GM23338 (cell line): ENCODE results near the gene GGA1. TPM values are rescaled to one million over a fixed set of nuclear protein-coding genes. Genes with fewer than 3 reads are reported as not detected.
"Not testable (repeated sequence)": the region's sequence is repeated elsewhere in the genome, so short reads cannot be mapped to it uniquely, and the experiment has no call there.

Experiments used
- ATAC-seq: fragments of 200-7000 bp; cut with Tn5 transposase; 3 replicates; pipeline ENCODE4 v1.9.1; 2020
- DNase-seq: peaks from one replicate; pipeline ENCODE4 v3.0.0-alpha.2; 2015; ENCODE audit warnings: low spot score
- H2AFZ ChIP-seq: fragments of 200-600 bp; sonication (generic); 2 replicates; pipeline ENCODE4 v1.8.0; 2016; ENCODE audit warnings: antibody characterized with exemption, mild to moderate bottlenecking, moderate library complexity
- H3F3A ChIP-seq: fragments of 200-600 bp; sonication (generic); replicated peaks from 2 replicates; pipeline ENCODE4 v1.8.0; 2017; ENCODE audit warnings: antibody characterized with exemption, mixed run types, low read depth
- H3K27ac ChIP-seq: fragments of 200-600 bp; sonication (generic); 2 replicates; pipeline ENCODE4 v1.6.1; 2016; ENCODE audit warnings: low read depth
- H3K27me3 ChIP-seq: fragments of 200-600 bp; sonication (generic); 2 replicates; pipeline ENCODE4 v1.8.0; 2016; ENCODE audit warnings: mild to moderate bottlenecking, mixed run types, moderate library complexity; ENCODE audit not compliant: insufficient read depth
- H3K36me3 ChIP-seq: fragments of 200-600 bp; sonication (generic); 2 replicates; pipeline ENCODE4 v1.8.0; 2016; ENCODE audit warnings: mild to moderate bottlenecking; ENCODE audit not compliant: insufficient read depth
- H3K4me1 ChIP-seq: fragments of 200-600 bp; sonication (generic); 2 replicates; pipeline ENCODE4 v1.8.0; 2016; ENCODE audit warnings: mild to moderate bottlenecking, moderate library complexity; ENCODE audit not compliant: insufficient read depth
- H3K4me2 ChIP-seq: fragments of 200-600 bp; sonication (generic); 2 replicates; pipeline ENCODE4 v1.7.1; 2017; ENCODE audit warnings: mixed run types
- H3K4me3 ChIP-seq: fragments of 200-600 bp; sonication (generic); 2 replicates; pipeline ENCODE4 v1.6.1; 2016; ENCODE audit warnings: mixed run types
- H3K79me2 ChIP-seq: fragments of 200-600 bp; sonication (generic); replicated peaks from 2 replicates; pipeline ENCODE4 v1.8.0; 2017; ENCODE audit warnings: mild to moderate bottlenecking; ENCODE audit not compliant: insufficient read depth
- H3K9me2 ChIP-seq: fragments of 200-600 bp; sonication (generic); 2 replicates; pipeline ENCODE4 v1.8.0; 2017; ENCODE audit not compliant: insufficient read depth
- H4K20me1 ChIP-seq: fragments of 200-600 bp; sonication (generic); replicated peaks from 2 replicates; pipeline ENCODE4 v1.8.0; 2017; ENCODE audit warnings: mild to moderate bottlenecking; ENCODE audit not compliant: insufficient read depth
- H3K27ac Mint-ChIP-seq: 2 replicates; pipeline ENCODE4 v1.8.0; 2020; ENCODE audit warnings: inconsistent platforms, mild to moderate bottlenecking, moderate library complexity, mixed read lengths
- H3K27me3 Mint-ChIP-seq: 3 replicates; pipeline ENCODE4 v1.8.0; 2022; ENCODE audit warnings: low read depth, mild to moderate bottlenecking, moderate library complexity, mixed read lengths, inconsistent platforms; ENCODE audit not compliant: insufficient read depth, poor library complexity
- H3K36me3 Mint-ChIP-seq: 3 replicates; pipeline ENCODE4 v1.8.0; 2021; ENCODE audit warnings: low read depth, mild to moderate bottlenecking, inconsistent platforms, moderate library complexity, mixed read lengths
- H3K4me1 Mint-ChIP-seq: 3 replicates; pipeline ENCODE4 v1.8.0; 2020; ENCODE audit warnings: mild to moderate bottlenecking, inconsistent platforms, mixed read lengths
- H3K4me3 Mint-ChIP-seq: 3 replicates; pipeline ENCODE4 v1.8.0; 2021; ENCODE audit warnings: moderate library complexity, mild to moderate bottlenecking, inconsistent platforms, mixed read lengths
- H3K9me3 Mint-ChIP-seq: 3 replicates; pipeline ENCODE4 v1.8.0; 2020; ENCODE audit warnings: moderate library complexity, mild to moderate bottlenecking, inconsistent platforms, mixed read lengths
- CREB1 ChIP-seq: fragments of 250-450 bp; sonication (Bioruptor Pico); IDR thresholded peaks from 2 replicates; pipeline ENCODE4 v1.5.0; 2020; ENCODE audit warnings: low read depth, mild to moderate bottlenecking, moderate library complexity
- CTCF ChIP-seq, 2 experiments: fragments of 200-600 bp in 1 of 2; sonication (generic) in 1 of 2; conservative IDR thresholded peaks; 2 replicates each; pipeline versions ENCODE4 v1.5.1 to v1.6.1; 2016 to 2017; ENCODE audit warnings: antibody characterized with exemption in 2 of 2, low read depth in 2 of 2, mild to moderate bottlenecking in 2 of 2, moderate library complexity in 1 of 2
- ETS1 ChIP-seq: IDR thresholded peaks from 2 replicates; pipeline ENCODE4 v1.6.1; 2016; ENCODE audit warnings: antibody characterized with exemption
- EZH2 ChIP-seq: fragments of 200-600 bp; sonication (generic); IDR thresholded peaks from one replicate; pipeline ENCODE4 v1.8.0; 2017; ENCODE audit warnings: antibody characterized with exemption, mild to moderate bottlenecking, low read depth; ENCODE audit not compliant: unreplicated experiment
- JUNB ChIP-seq: IDR thresholded peaks from one replicate; pipeline ENCODE4 v1.6.1; 2016; ENCODE audit warnings: antibody characterized with exemption; ENCODE audit not compliant: unreplicated experiment
- NANOG ChIP-seq: IDR thresholded peaks from 2 replicates; pipeline ENCODE4 v1.6.1; 2016; ENCODE audit warnings: antibody characterized with exemption, borderline replicate concordance
- REST ChIP-seq: IDR thresholded peaks from one replicate; pipeline ENCODE4 v1.6.1; 2018; ENCODE audit warnings: antibody characterized with exemption; ENCODE audit not compliant: unreplicated experiment
- ZNF114 ChIP-seq: fragments of 250-450 bp; sonication (Bioruptor Pico); IDR thresholded peaks from 2 replicates; pipeline ENCODE4 v1.5.0; 2020; ENCODE audit warnings: mild to moderate bottlenecking, moderate library complexity
- ZNF331 ChIP-seq: fragments of 250-450 bp; sonication (Bioruptor Pico); IDR thresholded peaks from 2 replicates; pipeline ENCODE4 v1.5.0; 2020; ENCODE audit warnings: low read depth, mild to moderate bottlenecking, moderate library complexity
- ZNF462 ChIP-seq: fragments of 250-450 bp; sonication (Bioruptor Pico); IDR thresholded peaks from 2 replicates; pipeline ENCODE4 v1.5.0; 2020; ENCODE audit warnings: mild to moderate bottlenecking, moderate library complexity
- polyA plus RNA-seq: library from polyadenylated mRNA; unstranded; fragments of >200 nt; fragmentation: Nextera tagmentation; extraction: Ambion mirVana; gene quantifications from 2 replicates; pipeline ENCODE4 v1.2.1, GENCODE V29; 2016
- total RNA-seq: library from RNA; depleted of rRNA; stranded (reverse); fragments of >200 nt; shearing (Covaris generic); gene quantifications from 2 replicates; pipeline ENCODE4 v1.2.3, GENCODE V29; 2014

Gene GGA1
- total and polyA plus RNA-seq, 2 experiments from 2014 or later, result 36.9 to 57.1 TPM

- Histone ChIP-seq H3K79me2 (no peaks in the 10 kb centered on the region), H3K4me1 (peaks cover 8% of the 10 kb centered on the region), H3K27me3 (no peaks in the 10 kb centered on the region), H3K27ac (no peak overlapping the region), H4K20me1 (no peaks in the 10 kb centered on the region), H3K4me2 (no peak overlapping the region), H3K36me3 (no peaks in the 10 kb centered on the region), H3K9me2 (no peaks in the 10 kb centered on the region), H3F3A (no peaks in the 10 kb centered on the region), H2AFZ (no peak overlapping the region), H3K4me3 (no peak overlapping the region)
- H3K4me1 Mint-ChIP-seq, result peaks cover 12% of the 10 kb centered on the region
- H3K27me3 Mint-ChIP-seq, result peaks cover 10% of the 10 kb centered on the region
- no peak for ATAC-seq
- H3K9me3 Mint-ChIP-seq, result no peaks in the 10 kb centered on the region
- no peak overlapping the region for H3K4me3 Mint-ChIP-seq
- no peak overlapping the region for H3K27ac Mint-ChIP-seq
- TF ChIP-seq EZH2, result no peak
- TF ChIP-seq ZNF462 (CRISPR knock-in tag), result no peak
- no peak for TF ChIP-seq JUNB
- no peak for TF ChIP-seq CREB1 (CRISPR knock-in tag)
- no peak for TF ChIP-seq REST
- no peak for TF ChIP-seq ETS1
- no peak for TF ChIP-seq CTCF (conservative IDR thresholded peaks at IDR 0.05; ENCODE audit: low read depth in 2 of 2)
- no peak for TF ChIP-seq ZNF331 (CRISPR knock-in tag)
- TF ChIP-seq ZNF114 (CRISPR knock-in tag), result no peak
- TF ChIP-seq NANOG, result no peak
- DNase-seq, result no peak
- H3K36me3 Mint-ChIP-seq, result no peaks in the 10 kb centered on the region
Observed at GRCh38 chr22:37589636-37590035, 19.0 kb upstream of the GGA1 start.

- not testable (repeated sequence) for H3K4me2 ChIP-seq, H3K4me3 ChIP-seq, H3K36me3 ChIP-seq, H3K9me3 Mint-ChIP-seq, H3K4me1 Mint-ChIP-seq, H4K20me1 ChIP-seq, H3F3A ChIP-seq, H3K27ac Mint-ChIP-seq, H3K79me2 ChIP-seq, H3K27ac ChIP-seq, H2AFZ ChIP-seq, ATAC-seq, H3K27me3 ChIP-seq, H3K36me3 Mint-ChIP-seq, H3K4me3 Mint-ChIP-seq, DNase-seq, H3K4me1 ChIP-seq, H3K27me3 Mint-ChIP-seq, H3K9me2 ChIP-seq
Observed at GRCh38 chr22:37591081-37591480, 17.6 kb upstream of the GGA1 start.
